DOHH2 (cell line): ENCODE results near the gene TOR1AIP2.
"Not testable (repeated sequence)": the region's sequence is repeated elsewhere in the genome, so short reads cannot be mapped to it uniquely, and the experiment has no call there.

ENCODE experiments used
- H3F3A ChIP-seq: fragments of 200-600 bp; sonication (generic), shearing (Covaris generic); 2 replicates; pipeline ENCODE4 v1.6.0; 2016; ENCODE audit warnings: antibody characterized with exemption, mild to moderate bottlenecking; ENCODE audit not compliant: control insufficient read depth, insufficient read depth
- H3K27ac ChIP-seq: fragments of 200-600 bp; sonication (generic); 2 replicates; pipeline ENCODE4 v1.5.1; 2014; ENCODE audit warnings: low read depth, mild to moderate bottlenecking, low read length, moderate library complexity
- H3K27me3 ChIP-seq: fragments of 200-600 bp; sonication (generic); 2 replicates; pipeline ENCODE4 v1.6.1; 2014; ENCODE audit warnings: mild to moderate bottlenecking, low read length, mixed read lengths; ENCODE audit not compliant: control insufficient read depth
- H3K36me3 ChIP-seq: fragments of 200-600 bp; sonication (generic); 2 replicates; pipeline ENCODE4 v1.6.1; 2014; ENCODE audit warnings: mild to moderate bottlenecking, low read length, moderate library complexity, mixed read lengths; ENCODE audit not compliant: control insufficient read depth
- H3K4me1 ChIP-seq: fragments of 200-600 bp; sonication (generic); 2 replicates; pipeline ENCODE4 v1.6.1; 2014; ENCODE audit warnings: mild to moderate bottlenecking, low read length, mixed read lengths; ENCODE audit not compliant: control insufficient read depth
- H3K4me2 ChIP-seq: fragments of 200-600 bp; sonication (generic); 2 replicates; pipeline ENCODE4 v1.6.0; 2014; ENCODE audit warnings: mild to moderate bottlenecking, low read length, moderate library complexity
- H3K4me3 ChIP-seq: fragments of 200-600 bp; sonication (generic); 2 replicates; pipeline ENCODE4 v1.5.1; 2014; ENCODE audit warnings: mild to moderate bottlenecking, low read length, mixed read lengths
- H3K79me2 ChIP-seq: fragments of 200-600 bp; sonication (generic); 2 replicates; pipeline ENCODE4 v1.6.1; 2014; ENCODE audit warnings: mild to moderate bottlenecking, low read length, mixed read lengths; ENCODE audit not compliant: control insufficient read depth
- H3K9me2 ChIP-seq: fragments of 200-600 bp; sonication (generic); replicated peaks from 2 replicates; pipeline ENCODE4 v1.6.1; 2014; ENCODE audit warnings: mild to moderate bottlenecking, low read length, mixed read lengths; ENCODE audit not compliant: control insufficient read depth
- H3K9me3 ChIP-seq: fragments of 200-600 bp; sonication (generic); 2 replicates; pipeline ENCODE4 v1.6.1; 2014; ENCODE audit warnings: antibody characterized with exemption, low read length, mixed read lengths; ENCODE audit not compliant: control insufficient read depth, insufficient read depth
- H4K20me1 ChIP-seq: fragments of 200-600 bp; sonication (generic); 2 replicates; pipeline ENCODE4 v1.6.0; 2014; ENCODE audit warnings: low read depth, mild to moderate bottlenecking, antibody characterized with exemption, low read length, moderate library complexity; ENCODE audit not compliant: control insufficient read depth, insufficient read depth
- EZH2phosphoT487 ChIP-seq: fragments of 200-600 bp; sonication (generic); IDR thresholded peaks from 2 replicates; pipeline ENCODE4 v1.6.1; 2017; ENCODE audit warnings: borderline replicate concordance, mild to moderate bottlenecking, antibody characterized with exemption, low read length, moderate library complexity, mixed read lengths
- TF ChIP-seq, protein P1 (sequence below): fragments of 200-600 bp; sonication (generic); IDR thresholded peaks from one replicate; pipeline ENCODE4 v1.5.1; 2014; ENCODE audit warnings: antibody characterized with exemption, mild to moderate bottlenecking, low read depth, low read length; ENCODE audit not compliant: poor library complexity, severe bottlenecking

TOR1AIP2 gene

DNA sequence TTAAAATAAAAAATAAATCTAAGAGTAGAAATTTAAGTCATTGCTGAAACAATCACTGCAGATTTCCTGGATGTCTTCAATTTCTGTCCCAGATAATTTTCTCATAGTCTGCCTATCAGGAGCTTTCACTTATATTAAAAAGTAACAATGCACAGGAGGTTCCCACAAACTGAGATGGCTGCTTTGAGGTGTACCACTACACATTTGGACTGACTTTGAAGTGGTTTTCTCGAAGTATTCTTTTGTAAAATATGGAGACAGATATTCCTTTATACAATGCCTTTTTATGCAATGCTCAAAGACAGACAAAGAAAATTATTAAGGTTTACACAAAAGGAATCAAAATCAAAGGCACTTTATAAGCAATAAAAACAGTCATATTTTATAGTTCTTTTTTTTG lies 24.5 kb downstream of the TOR1AIP2 start:
- no peaks in the 10 kb centered on the region for H3K79me2 ChIP-seq
- H3K27ac ChIP-seq: no peak overlapping the region
- TF ChIP-seq, protein P1, sequence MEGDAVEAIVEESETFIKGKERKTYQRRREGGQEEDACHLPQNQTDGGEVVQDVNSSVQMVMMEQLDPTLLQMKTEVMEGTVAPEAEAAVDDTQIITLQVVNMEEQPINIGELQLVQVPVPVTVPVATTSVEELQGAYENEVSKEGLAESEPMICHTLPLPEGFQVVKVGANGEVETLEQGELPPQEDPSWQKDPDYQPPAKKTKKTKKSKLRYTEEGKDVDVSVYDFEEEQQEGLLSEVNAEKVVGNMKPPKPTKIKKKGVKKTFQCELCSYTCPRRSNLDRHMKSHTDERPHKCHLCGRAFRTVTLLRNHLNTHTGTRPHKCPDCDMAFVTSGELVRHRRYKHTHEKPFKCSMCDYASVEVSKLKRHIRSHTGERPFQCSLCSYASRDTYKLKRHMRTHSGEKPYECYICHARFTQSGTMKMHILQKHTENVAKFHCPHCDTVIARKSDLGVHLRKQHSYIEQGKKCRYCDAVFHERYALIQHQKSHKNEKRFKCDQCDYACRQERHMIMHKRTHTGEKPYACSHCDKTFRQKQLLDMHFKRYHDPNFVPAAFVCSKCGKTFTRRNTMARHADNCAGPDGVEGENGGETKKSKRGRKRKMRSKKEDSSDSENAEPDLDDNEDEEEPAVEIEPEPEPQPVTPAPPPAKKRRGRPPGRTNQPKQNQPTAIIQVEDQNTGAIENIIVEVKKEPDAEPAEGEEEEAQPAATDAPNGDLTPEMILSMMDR: no peak
- TF ChIP-seq EZH2phosphoT487: no peak
- H3K9me3 ChIP-seq: no peaks in the 10 kb centered on the region
- no peaks in the 10 kb centered on the region for H4K20me1 ChIP-seq
- no peak overlapping the region for H3K4me2 ChIP-seq
- peaks cover 9% of the 10 kb centered on the region for H3K4me1 ChIP-seq
- H3K4me3 ChIP-seq: no peak overlapping the region
- H3F3A ChIP-seq: no peaks in the 10 kb centered on the region; the same call in 1 of the 2 replicates
- H3K9me2 ChIP-seq: no peaks in the 10 kb centered on the region
- H3K36me3 ChIP-seq: peaks cover 37% of the 10 kb centered on the region
- no peaks in the 10 kb centered on the region for H3K27me3 ChIP-seq

DNA sequence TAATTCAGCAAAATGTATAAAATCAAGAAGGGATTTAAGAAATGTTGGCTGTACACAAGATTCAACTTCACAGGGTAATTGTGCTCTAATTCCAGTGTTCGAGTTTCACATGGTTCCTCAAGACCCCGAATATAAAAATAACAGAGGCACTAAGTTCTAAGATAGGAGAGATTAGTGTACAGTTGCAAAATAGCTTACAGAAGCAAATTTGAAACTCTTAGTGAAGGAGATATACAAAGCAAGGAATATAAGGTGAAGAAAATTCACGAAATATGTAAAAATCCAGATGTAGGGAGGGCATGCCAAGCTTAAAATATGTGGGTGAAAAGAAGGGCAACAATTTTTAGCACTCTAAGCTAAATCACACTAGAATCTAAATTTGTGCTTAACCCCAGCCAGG lies 29.4 kb downstream of the TOR1AIP2 start:
- Histone ChIP-seq H3K9me2 (no peaks in the 10 kb centered on the region), H3K9me3 (no peaks in the 10 kb centered on the region), H3K4me3 (no peak overlapping the region), H3K4me1 (peaks cover 9% of the 10 kb centered on the region), H4K20me1 (no peaks in the 10 kb centered on the region), H3K4me2 (no peak overlapping the region), H3K36me3 (peaks cover 48% of the 10 kb centered on the region), H3K79me2 (no peaks in the 10 kb centered on the region), H3K27ac (no peak overlapping the region), H3F3A (no peaks in the 10 kb centered on the region), H3K27me3 (no peaks in the 10 kb centered on the region)
- TF ChIP-seq EZH2phosphoT487: no peak
- TF ChIP-seq, protein P1: no peak

DNA sequence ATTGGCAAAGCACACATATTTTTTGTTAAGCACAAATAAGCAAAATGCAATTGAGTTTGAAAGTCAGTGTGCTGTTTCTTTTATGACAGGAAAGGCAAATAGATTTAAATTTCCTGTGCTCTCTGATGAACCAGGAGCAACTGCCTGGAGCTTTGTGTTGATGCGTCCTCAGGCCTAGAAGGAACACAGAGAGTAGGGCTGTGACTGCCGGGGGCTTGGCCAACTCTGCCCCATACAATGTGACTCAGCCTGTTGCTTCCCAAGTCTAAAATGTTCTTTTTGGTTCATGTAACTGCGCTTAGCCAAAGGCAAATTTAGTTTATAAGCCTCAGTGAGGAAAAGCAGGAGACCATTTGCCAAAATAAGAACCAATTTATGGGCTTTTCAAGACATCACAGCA lies 37.5 kb downstream of the TOR1AIP2 start:
- Histone ChIP-seq H3K79me2 (no peaks in the 10 kb centered on the region), H3K4me1 (no peaks in the 10 kb centered on the region), H3K27ac (no peak overlapping the region), H4K20me1 (no peaks in the 10 kb centered on the region), H3F3A (no peaks in the 10 kb centered on the region), H3K4me3 (no peak overlapping the region), H3K36me3 (peaks cover 1% of the 10 kb centered on the region; the same call in 1 of the 2 replicates), H3K9me2 (no peaks in the 10 kb centered on the region), H3K27me3 (no peaks in the 10 kb centered on the region), H3K9me3 (no peaks in the 10 kb centered on the region), H3K4me2 (no peak overlapping the region)
- no peak for TF ChIP-seq EZH2phosphoT487
- TF ChIP-seq, protein P1: no peak

DNA sequence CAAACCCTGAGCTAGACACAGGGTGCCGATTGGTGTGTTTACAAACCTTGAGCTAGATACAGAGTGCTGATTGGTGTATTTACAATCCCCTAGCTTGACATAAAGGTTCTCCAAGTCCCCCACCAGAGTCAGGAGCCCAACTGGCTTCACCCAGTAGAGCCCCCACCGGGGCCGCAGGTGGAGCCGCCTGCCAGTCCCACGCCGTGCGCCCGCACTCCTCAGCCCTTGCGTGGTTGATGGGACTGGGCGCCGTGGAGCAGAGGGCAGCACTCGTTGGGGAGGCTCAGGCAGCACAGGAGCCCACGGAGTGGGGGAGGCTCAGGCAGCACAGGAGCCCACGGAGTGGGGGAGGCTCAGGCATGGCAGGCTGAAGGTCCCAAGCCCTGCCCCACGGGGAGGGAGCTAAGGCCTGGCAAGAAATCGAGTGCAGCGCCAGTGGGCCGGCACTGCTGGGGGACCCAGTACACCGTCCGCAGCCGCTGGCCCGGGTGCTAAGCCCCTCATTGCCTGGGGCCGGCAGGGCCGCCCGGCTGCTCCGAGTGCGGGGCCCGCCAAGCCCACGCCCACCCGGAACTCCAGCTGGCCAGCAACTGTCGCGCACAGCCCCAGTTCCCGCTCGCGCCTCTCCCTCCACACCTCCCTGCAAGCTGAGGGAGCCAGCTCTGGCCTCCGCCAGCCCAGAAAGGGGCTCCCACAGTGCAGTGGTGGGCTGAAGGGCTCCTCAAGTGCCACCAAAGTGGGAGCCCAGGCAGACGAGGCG lies 40.7 kb downstream of the TOR1AIP2 start:
- not testable (repeated sequence) for H3K4me3 ChIP-seq, H3K36me3 ChIP-seq, H3K27me3 ChIP-seq, H3K4me1 ChIP-seq, H3K4me2 ChIP-seq, H3K9me2 ChIP-seq, H4K20me1 ChIP-seq, H3K27ac ChIP-seq, H3K9me3 ChIP-seq, H3F3A ChIP-seq, H3K79me2 ChIP-seq
